HFF-Myc (cell line): ENCODE results near the gene RNASE9.
"Not testable (repeated sequence)": the region's sequence is repeated elsewhere in the genome, so short reads cannot be mapped to it uniquely, and the experiment has no call there.

Experiments used
- DNase-seq: peaks from one replicate; pipeline ENCODE4 v3.0.0-alpha.2; 2011; ENCODE audit warnings: low read depth; ENCODE audit errors: extremely low read depth
- H3K4me3 ChIP-seq: replicated peaks from 2 replicates; pipeline ENCODE4 v1.5.1; 2011; ENCODE audit warnings: low read depth, mild to moderate bottlenecking, control low read depth, low read length
- TF ChIP-seq, protein P1 (sequence below): IDR thresholded peaks from 2 replicates; pipeline ENCODE4 v1.5.1; 2012; ENCODE audit warnings: mild to moderate bottlenecking, low read depth, low read length, control low read depth; ENCODE audit errors: missing control alignments

RNASE9 gene

DNA sequence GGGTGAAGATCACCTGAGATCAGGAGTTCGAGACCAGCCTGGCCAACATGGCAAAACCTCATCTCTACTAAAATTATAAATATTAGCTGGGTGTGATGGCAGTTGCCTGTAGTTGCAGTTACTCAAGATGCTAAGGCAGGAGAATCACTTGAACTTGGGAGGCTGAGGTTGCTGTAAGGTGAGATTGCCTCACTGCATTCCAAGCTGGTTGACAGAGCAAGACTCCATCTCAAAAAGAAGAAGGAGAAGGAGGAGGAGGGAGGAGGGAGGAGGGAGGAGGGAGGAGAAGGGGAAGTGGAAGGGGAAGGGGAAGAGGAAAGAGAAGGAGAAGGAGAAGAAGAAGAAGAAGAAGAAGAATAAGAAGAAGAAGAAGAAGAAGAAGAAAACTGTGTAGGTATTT is 38.5 kb downstream of the RNASE9 start:
- H3K4me3 ChIP-seq, result no peak overlapping the region
- no peak for DNase-seq
- TF ChIP-seq, protein P1, sequence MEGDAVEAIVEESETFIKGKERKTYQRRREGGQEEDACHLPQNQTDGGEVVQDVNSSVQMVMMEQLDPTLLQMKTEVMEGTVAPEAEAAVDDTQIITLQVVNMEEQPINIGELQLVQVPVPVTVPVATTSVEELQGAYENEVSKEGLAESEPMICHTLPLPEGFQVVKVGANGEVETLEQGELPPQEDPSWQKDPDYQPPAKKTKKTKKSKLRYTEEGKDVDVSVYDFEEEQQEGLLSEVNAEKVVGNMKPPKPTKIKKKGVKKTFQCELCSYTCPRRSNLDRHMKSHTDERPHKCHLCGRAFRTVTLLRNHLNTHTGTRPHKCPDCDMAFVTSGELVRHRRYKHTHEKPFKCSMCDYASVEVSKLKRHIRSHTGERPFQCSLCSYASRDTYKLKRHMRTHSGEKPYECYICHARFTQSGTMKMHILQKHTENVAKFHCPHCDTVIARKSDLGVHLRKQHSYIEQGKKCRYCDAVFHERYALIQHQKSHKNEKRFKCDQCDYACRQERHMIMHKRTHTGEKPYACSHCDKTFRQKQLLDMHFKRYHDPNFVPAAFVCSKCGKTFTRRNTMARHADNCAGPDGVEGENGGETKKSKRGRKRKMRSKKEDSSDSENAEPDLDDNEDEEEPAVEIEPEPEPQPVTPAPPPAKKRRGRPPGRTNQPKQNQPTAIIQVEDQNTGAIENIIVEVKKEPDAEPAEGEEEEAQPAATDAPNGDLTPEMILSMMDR, result no peak

DNA sequence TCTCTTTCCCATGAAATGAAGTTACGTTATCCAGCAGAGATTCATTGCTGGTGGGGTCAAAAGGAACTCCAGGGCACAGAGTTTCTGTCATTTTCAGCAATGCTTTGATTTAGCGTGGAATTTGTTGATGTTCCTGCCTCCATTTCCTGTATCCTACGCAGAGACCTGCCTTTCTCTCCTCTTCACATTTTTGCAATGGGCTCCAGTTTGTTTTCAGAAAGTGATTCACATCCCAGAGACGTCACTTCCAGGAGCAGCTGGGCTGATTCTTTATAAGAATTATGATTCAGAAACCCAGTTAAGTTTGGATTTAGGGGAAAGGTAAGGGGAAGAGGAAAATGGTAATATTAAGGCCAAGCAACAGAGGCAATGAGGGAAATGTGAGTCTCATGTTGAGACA is 43.9 kb downstream of the RNASE9 start:
- H3K4me3 ChIP-seq, result no peak overlapping the region
- DNase-seq, result no peak
- TF ChIP-seq, protein P1, result no peak

DNA sequence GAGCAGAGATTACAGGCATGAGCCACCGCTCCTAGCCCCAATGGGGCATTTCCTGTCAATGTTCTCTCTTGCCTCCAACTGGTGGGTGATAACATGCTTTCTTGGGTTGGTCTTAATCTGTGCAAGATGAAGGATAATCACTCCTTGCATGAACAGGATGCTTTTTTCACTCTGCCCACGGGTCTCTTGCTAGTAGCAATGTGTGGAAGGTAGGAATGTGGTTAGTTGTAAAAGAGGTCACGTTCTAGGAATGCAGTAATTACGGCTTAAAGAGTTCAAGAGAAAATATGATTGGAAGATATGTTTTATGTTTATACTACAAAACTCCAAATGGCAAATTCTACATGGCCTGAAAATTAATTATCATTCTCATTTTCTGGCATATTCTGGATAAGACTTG is 45.0 kb downstream of the RNASE9 start:
- no peak overlapping the region for H3K4me3 ChIP-seq
- TF ChIP-seq, protein P1, result no peak

DNA sequence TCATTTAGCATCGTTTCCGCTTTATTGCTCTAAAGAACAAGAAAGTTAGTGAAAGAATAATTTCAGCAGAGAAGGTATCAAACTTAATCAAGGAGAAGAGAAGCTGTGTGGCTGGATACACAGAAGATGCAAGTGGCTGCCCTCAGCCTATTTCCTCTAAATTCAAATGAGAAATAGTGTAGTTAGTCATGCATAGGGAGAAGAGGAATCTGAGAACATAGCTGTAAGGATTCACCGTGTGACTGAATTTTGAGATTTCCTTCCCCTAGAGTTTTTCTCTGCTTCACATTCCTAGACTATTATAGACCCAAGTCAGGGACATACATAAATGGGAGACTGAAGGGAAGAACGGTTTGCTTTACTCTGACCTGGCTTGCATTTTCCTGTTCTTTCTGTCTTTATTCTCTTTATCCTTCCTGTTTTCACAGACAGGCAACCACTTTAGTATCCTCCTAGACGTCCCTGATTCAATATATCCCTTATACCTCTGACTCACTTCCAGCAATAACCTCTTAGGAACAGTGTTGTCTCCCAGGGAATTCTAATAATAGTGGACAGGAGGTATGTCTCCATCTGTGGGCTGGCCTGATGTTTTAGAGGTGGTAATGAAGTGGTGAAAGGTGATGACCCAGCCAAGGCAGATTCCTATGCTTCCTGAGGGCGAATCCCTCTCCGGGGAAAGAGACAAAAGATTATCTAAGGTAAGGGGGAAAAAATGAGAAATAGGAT is 48.5 kb downstream of the RNASE9 start:
- TF ChIP-seq, protein P1, result no peak

More for the DNA sequence above, 45.0 kb downstream of the RNASE9 start:
- no peak for DNase-seq

DNA sequence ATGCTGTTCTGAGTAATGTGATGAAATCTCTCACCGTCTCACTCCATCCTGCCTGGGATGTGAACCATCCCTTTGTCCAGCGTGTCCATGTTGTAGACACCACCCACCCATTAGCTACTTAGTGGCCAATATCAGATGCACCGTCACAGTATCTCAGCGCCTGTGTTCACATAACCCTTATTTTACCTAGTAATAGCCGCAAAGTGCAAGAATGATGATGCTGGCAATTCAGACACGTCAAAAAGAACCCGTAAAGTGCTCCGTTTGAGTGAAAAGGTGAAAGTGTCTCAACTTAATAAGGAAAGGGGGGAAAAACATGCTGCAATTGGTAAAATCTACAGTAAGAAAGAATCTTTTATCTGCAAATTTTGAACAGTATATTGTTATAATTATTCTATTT is 52.5 kb downstream of the RNASE9 start:
- no peak overlapping the region for H3K4me3 ChIP-seq
- no peak for DNase-seq
- TF ChIP-seq, protein P1, result no peak

More for the DNA sequence above, 48.5 kb downstream of the RNASE9 start:
- DNase-seq, result no peak
- no peak overlapping the region for H3K4me3 ChIP-seq

DNA sequence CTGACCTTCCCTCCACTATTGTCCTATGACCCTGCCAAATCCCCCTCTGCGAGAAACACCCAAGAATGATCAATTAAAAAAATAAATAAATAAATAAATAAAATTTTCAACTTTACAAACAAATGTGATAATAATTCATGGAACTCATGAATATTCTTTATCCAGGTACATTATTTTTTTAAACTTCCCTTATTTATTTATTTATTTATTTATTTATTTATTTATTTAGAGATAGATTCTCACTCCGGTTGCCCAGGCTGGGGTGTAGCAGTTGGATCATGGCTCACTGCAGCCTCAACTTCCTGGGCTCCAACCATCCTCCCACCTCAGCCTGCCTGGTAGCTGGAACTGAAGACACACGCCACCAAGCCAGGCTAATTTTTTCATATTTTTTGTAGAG is 53.3 kb downstream of the RNASE9 start:
- H3K4me3 ChIP-seq, DNase-seq: not testable (repeated sequence)

DNA sequence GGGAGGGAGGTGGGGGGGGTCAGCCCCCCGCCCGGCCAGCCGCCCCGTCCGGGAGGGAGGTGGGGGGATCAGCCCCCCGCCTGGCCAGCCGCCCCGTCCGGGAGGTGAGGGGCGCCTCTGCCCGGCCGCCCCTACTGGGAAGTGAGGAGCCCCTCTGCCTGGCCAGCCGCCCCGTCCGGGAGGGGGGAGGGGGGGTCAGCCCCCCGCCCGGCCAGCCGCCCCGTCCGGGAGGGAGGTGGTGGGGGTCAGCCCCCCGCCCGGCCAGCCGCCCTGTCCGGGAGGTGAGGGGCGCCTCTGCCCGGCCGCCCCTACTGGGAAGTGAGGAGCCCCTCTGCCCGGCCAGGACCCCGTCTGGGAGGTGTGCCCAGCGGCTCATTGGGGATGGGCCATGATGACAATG is 54.1 kb downstream of the RNASE9 start:
- not testable (repeated sequence) for DNase-seq, H3K4me3 ChIP-seq

DNA sequence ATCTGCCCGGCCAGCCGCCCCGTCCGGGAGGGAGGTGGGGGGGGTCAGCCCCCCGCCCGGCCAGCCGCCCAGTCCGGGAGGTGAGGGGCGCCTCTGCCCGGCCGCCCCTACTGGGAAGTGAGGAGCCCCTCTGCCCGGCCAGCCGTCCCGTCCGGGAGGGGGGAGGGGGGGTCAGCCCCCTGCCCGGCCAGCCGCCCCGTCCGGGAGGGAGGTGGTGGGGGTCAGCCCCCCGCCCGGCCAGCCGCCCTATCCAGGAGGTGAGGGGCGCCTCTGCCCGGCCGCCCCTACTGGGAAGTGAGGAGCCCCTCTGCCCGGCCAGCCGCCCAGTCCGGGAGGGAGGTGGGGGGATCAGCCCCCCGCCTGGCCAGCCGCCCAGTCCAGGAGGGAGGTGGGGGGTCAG is 54.6 kb downstream of the RNASE9 start:
- DNase-seq, H3K4me3 ChIP-seq: not testable (repeated sequence)
